NCI-H345 (cell line): Measurements from ENCODE around the gene PSMB5.
"Not testable (repeated sequence)": the region's sequence is repeated elsewhere in the genome, so short reads cannot be mapped to it uniquely, and the experiment has no call there.

ENCODE experiments used
- DNase-seq: peaks from one replicate; lab custom pipeline; 2025; lab: John Stamatoyannopoulos, UW

PSMB5 gene

GRCh38 chr14:23015618-23016017 is 19.1 kb downstream of the PSMB5 start:
- DNase-seq: no peak

- DNase-seq: not testable (repeated sequence)
Measured at GRCh38 chr14:23013749-23014054, 21.0 kb downstream of the PSMB5 start.

GRCh38 chr14:23013054-23013748 is 21.5 kb downstream of the PSMB5 start:
- DNase-seq: no peak

GRCh38 chr14:23009939-23010726 is 24.6 kb downstream of the PSMB5 start, which contains the start of gene C14orf93:
TSS of gene C14orf93 (minus strand) at chr14:23010143. CDS start at chr14:22999023, 11,120 bp downstream.
- peak; percentile 89 for DNase-seq

GRCh38 chr14:23009483-23009938 is 25.2 kb downstream of the PSMB5 start:
- peak; percentile 47 for DNase-seq

GRCh38 chr14:23008831-23009230 is 25.9 kb downstream of the PSMB5 start:
- DNase-seq: peak; percentile 3

- DNase-seq: peak; percentile 99
Measured at GRCh38 chr14:23006544-23007419, 27.9 kb downstream of the PSMB5 start.

GRCh38 chr14:23006188-23006534 is 28.5 kb downstream of the PSMB5 start:
- no peak for DNase-seq

GRCh38 chr14:23005451-23006187 is 29.1 kb downstream of the PSMB5 start:
- no peak for DNase-seq

- not testable (repeated sequence) for DNase-seq
Measured at GRCh38 chr14:23004274-23004673, 30.4 kb downstream of the PSMB5 start.

- DNase-seq: no peak
Measured at GRCh38 chr14:23002592-23002991, 32.1 kb downstream of the PSMB5 start.

- DNase-seq: no peak
Measured at GRCh38 chr14:23000860-23001259, 33.8 kb downstream of the PSMB5 start.

GRCh38 chr14:22998329-22999012 is 36.2 kb downstream of the PSMB5 start:
- DNase-seq: no peak

GRCh38 chr14:22997676-22998323 is 36.9 kb downstream of the PSMB5 start:
- DNase-seq: no peak

- DNase-seq: no peak
Measured at GRCh38 chr14:22996768-22997654, 37.7 kb downstream of the PSMB5 start.

GRCh38 chr14:22995889-22996625 is 38.6 kb downstream of the PSMB5 start:
- DNase-seq: no peak

- DNase-seq: no peak
Measured at GRCh38 chr14:22994762-22995275, 39.9 kb downstream of the PSMB5 start.

GRCh38 chr14:22993517-22993916 is 41.2 kb downstream of the PSMB5 start:
- no peak for DNase-seq

- DNase-seq: no peak
Measured at GRCh38 chr14:22991852-22992251, 42.8 kb downstream of the PSMB5 start.
